GM10847 (cell line): ENCODE measurements around the gene GRK4.

Source experiments
- POLR2A ChIP-seq: IDR thresholded peaks from 2 replicates; pipeline ENCODE4 v1.6.1; 2011; ENCODE audit not compliant: insufficient read length; ENCODE audit errors: extremely low read depth

Gene GRK4

DNA sequence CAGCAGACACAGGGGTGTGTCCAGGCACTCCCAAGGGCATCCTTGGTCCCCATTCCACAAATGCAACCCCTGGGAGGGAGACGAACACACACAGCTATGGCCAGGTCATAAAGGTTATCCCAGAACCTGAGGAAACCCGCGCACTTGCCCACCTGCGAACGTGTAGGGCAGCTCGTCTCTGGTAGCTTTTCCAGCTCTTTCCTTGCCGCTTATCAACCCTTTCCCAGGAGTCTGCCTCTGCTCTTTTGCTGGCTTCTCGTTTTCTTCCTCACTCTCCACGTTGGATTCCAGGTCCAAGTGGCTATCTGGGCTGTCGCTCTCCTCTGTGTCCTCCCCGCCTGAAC lies 13.6 kb upstream of the GRK4 start:
- no peak for TF ChIP-seq POLR2A

DNA sequence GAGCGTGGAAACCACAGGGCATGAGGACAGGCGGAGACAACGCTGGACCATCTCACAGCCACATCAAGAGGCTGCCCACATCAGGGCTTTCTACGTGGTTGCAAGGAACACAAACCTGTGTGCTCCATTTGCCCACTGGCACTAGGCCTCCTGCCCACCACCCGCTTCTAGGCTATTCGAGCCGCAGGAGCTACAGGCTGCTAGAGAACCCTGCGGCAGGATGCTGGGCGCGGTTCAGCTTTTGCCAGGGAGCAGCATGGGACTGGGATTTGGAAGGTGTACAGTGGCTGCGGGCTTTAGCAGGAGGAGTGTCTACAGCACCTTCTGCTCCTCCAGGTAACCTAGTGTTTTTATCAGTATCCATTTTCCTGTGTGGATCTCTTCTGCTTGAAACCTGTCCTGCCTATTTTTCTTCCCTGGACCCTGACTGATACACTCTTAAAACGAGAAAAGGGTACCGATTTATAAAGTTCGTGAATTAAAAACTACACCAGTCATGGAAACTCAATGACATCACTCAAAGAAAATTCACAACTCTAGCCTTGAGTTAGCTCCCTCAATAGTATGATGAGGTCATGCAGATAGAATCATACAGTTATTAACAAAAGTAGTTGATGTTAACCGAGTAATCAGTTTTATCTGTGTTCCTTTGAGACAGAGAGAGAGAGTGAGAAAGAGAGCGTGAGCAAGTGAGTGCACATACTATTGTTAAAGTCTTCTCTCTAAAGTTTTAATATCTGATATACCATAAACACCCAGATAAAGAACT lies 13.0 kb upstream of the GRK4 start:
- no peak for TF ChIP-seq POLR2A

DNA sequence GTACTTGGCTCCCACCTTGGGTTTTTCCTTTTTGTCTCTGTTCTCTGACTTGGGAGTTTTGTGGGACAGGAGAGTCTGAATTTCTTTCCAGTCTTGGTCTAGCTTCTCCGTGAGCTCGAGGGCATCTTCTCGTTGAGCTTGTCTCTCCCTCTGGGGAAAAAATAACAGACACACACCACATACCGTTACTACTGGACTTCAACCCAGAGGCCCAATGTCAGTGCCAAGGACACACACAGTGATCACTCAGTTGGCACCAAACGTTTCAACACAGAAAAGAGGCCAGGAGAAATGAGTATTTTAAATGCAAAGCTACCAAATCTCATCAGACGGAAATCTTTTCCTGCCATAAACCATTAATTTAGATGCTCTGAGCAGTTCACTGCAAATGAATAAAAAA lies 9.9 kb upstream of the GRK4 start:
- TF ChIP-seq POLR2A, result no peak

DNA sequence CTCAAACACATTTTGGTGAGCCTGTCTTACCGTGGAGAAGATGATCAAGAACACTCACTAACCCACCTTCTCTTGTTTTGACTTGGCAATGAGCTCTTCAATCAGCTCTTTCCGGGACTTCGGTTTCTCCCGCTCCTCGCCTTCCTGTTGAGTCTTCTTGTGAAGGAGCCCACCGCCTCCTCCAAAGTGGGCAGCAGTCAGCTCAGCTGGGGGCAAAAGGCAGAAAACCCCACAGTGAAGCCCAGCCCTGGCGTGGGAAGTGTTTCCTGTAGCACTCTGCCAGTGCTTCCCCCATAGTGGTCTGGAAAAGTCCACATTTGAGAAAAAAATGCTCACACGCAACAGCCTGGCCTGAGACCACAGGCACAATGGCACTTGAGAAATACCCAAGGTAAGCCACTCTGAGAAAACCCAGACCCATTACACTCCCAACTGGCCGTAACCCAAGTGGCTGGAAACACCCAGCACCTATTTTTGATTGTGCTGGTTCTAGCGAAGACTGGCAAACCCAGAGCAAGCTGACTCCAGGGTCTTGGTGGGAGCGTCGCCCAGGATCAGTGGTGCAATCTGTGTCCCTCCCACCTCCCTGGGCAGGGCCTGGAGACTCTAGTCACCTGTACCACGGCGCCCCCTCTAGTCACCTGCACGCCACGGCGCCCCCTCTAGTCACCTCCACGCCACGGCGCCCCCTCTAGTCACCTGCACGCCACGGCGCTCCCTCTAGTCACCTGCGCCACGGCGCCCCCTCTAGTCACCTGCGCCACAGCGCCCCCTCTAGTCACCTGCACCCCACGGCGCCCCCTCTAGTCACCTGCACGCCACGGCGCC lies 8.8 kb upstream of the GRK4 start:
- no peak for TF ChIP-seq POLR2A

DNA sequence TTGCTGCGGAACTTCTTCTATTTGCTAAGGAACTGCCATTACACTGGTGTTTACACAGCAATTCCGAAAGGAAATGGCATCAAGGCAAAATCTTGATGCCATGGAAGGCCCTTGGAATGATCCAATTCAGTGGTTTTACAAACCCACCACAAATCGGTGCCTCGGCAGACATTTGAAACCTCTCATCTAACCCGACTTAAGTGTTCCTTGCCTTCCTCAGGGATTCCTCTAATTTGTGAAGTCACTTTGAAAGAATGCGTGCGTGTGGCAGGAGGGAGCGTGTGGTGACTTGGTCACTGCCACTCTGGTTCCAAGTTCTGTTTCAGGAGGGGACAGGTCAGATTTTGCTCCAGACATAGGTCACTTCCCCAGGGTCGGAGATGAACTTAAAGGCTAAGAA lies 4.9 kb upstream of the GRK4 start:
- no peak for TF ChIP-seq POLR2A

DNA sequence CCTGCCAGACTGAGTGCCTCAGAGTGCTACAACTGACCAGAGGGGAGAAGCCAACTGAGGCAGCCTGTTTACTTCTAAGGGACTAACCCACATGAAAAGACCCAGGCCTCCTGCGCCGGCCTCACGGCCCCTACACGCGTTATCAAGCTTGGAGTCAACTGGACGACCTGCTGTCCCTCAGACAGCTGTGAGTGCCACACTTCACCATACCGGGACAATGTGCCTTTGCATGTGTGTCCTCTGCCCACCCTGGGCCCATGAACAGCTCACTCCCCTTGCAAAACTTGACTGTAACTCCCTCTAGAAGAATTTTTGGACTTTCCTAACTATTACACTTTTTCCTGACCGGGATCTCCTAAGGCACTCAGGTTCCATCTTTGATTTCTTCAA lies 2.0 kb upstream of the GRK4 start:
- TF ChIP-seq POLR2A, result no peak

DNA sequence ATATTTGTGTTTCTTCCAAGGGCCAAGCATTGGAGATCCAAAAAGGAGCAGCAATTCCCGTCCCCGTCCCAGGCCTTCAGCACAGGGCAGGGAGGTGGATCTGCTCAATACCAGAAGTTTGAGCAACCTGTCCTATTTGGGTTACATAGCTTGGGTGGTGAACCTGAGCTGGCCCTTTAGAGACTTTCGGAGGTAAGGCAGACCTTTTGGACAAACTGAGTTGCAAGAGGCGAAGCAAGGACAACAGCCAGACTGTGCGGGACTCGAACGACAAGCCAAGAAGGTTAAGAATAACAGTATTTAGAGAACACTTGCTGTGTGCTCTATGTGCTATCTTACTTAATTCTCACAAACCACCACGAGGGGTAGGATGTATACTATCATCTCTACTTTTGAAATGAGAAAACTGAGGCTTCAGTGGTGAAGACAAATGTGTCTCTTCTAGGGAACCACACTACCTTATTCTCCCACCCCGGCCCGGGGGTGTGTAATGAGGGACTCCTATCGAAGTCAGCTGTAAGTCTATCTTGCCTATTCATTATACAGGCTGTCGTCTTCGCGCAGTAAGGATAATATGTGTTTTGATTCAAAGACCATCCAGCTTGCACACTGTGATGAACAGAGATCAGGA lies 1.4 kb upstream of the GRK4 start:
- TF ChIP-seq POLR2A, result no peak

DNA sequence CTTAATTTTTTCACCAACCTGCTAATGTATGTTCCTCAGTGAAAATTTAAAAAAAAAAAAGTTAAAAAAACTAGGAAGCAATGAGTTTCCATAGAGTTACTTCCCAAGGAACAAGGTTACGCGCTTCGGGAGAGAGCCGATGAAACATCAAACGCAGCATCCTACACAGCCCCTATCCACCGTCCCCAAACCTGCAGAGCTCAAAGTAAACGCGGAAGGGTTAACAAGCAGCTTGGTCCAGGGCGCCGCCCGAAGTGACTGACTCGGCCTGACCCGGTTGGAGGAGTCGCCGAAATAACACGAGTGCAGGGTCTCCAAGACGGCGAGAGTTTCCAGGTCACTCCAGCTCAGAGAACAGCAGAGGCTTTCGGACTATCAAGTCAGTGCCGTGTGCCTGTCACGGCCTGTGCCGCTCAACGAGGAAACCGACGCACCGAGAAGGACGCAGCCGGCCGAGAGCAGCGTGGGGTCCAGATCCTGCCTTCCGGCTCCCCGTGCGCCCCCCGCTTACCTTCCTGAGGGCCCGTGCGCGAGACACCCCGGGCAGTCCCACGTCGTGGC lies 677 bp upstream of the GRK4 start:
- no peak for TF ChIP-seq POLR2A

DNA sequence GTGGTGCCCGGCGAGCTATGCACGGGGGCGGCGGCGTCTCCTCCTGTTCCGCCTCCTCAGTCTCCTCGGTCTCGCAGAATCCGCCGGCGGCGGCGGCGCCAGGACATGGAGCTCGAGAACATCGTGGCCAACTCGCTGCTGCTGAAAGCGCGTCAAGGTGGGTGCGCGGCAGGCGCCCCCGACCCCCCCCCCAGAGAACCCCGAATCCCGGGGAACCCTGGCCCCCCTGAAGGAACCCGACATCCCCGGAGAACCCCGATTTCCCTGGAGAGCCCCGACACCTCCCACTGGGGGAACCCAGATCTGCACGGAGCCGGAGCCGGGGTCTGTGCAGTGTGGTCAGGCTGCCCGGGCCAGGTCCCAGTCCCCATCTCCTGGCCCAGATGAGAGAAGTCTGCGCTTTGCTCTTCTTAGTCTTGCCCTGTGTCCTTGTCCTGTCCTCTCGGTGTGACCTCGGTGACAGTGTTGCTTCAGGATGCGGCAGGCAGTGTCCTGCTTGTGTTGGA lies 648 bp downstream of the GRK4 start:
- no peak for TF ChIP-seq POLR2A

DNA sequence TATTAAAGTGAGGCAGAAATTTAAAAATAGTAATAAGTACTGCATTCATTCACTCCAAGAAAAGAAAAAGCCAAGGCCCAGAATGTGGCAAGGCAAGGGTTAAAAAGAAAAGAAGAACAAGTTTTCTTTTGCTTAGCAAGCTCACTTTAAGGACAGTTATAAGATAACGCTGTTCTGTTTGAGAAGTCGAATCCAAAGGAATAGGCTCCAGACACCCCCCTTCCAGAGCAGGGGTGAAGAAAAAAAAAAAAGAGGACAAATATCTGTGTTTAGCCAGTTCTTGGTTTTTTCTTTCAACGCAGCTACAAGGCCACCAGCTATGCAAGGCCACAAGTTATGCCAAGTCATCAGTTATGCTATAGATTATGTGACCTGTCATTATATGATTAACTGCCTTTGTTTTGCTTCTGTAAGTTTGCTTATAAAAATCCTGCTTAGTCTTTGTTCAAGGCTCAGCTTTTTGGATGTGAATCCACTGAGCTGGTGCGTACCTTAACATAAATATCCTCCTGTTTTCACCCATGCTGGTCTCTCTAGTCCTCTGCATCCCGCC lies 1.4 kb downstream of the GRK4 start:
- no peak for TF ChIP-seq POLR2A

DNA sequence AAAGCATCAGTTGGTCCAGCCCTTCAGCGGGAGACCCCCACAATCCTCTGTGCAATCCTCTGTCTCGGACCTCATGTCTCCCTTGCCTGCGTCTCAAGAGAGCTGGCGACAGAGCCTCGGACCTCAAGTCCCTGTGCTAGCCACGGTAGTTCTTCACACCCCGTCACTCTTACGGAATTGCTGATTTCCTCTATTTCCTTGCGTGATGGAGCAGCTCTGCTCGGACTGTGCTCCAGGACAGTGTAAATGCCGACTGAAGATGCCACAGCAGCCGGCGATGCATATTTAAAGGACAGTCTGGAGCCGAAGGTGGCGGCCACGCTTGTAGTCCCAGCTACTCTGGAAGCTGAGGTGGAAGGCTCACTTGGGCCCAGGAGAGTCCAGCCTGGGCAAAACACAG lies 1.9 kb downstream of the GRK4 start:
- no peak for TF ChIP-seq POLR2A

DNA sequence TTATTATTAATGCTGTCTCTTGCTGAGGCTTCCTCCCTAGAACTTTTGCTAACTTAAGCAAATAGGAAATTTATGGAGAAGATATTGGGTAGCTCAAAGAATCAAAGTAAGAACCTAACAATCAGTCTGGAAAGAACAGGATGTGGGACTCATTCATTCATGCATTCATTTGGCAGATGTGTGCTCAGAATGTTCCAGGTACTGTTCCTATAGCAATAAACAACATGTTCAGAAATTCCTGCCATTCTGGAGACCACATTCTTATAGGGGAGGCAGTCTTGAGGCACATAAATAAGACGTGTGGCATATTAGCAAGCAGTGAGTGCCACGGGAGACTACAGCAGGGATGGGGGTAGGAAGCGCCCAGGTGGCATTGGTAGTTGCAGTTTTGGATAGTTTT lies 5.0 kb downstream of the GRK4 start:
- no peak for TF ChIP-seq POLR2A

DNA sequence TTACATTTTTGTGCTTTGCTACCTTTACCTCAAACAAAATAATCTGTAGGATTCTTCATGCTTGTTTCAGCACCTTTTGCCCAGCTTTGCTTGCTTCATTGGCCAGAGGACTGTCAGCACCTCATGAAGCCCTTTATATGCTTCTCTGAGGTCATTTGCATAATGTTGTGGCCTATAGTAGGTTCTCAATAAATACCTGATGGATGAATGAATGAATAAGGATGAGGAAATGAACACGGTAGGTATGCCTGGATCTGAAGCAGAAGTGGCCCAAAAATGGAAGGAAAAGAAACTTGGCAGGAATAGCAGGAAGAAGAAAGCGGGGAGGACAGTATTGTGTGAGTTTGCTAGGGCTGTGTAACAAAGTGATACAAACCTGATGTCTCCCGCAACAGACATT lies 7.9 kb downstream of the GRK4 start:
- no peak for TF ChIP-seq POLR2A

DNA sequence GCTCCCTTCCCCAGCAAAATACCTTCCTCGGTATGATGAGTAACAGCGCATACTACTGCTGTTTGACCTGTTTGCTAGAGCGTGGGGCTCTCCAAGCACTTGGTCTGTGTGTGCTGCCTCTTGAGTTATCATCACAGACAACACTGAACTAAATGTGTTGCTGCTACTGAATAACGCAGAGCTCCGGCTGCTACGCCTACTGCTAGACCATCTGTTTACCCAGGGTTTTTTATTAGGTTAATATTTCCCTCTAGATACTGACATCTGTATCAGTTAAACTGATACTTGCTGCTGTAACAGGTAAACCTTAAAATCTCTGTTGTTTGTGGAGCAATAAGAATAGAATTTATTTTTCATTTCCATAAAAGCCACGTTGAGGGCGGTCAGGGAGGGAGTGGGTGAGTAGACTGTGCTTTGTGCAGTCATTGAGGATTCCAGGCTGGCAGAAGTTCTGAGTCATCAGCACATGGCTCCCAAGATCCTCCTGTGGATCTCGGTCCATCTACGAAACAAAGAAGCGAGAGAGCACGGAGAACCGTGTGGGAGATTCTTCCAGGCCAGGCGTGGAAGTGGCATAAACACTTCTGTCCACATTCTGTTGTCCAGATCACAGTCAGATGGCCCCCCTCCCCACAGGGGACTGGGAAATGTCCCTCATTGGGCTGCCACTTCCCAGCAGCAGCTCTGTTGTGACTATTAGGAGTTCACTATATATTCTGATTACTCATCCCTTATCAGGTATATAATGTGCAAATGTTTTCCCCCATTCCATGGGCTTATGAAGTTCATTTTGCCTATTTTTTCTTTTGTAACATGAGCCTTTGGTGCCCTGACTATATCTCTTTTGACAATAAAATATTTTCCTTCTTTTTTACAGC lies 14.1 kb downstream of the GRK4 start:
- TF ChIP-seq POLR2A, result no peak
